SK-N-SH treated with all-trans-retinoic acid at 6 μM for 48 hours (cell line): ENCODE data around the gene AIDA.

Experiments used
- ESRRG ChIP-seq: fragments of 250-450 bp; sonication (Bioruptor Pico); IDR thresholded peaks from 2 replicates; pipeline ENCODE4 v1.6.1; 2021; ENCODE audit warnings: mild to moderate bottlenecking
- GLIS3 ChIP-seq: fragments of 250-450 bp; sonication (Bioruptor Pico); IDR thresholded peaks from 2 replicates; pipeline ENCODE4 v1.5.0; 2020; ENCODE audit warnings: mild to moderate bottlenecking, moderate library complexity
- PATZ1 ChIP-seq: fragments of 250-450 bp; sonication (Bioruptor Pico); IDR thresholded peaks from 2 replicates; pipeline ENCODE4 v1.8.0; 2020; ENCODE audit warnings: mild to moderate bottlenecking, moderate library complexity, borderline replicate concordance
- TCF4 ChIP-seq: fragments of 250-450 bp; sonication (Bioruptor Pico); IDR thresholded peaks from 2 replicates; pipeline ENCODE4 v1.8.0; 2021; ENCODE audit warnings: mild to moderate bottlenecking, moderate library complexity, borderline replicate concordance

- TF ChIP-seq PATZ1 (CRISPR knock-in tag) (no peak), ESRRG (no peak), GLIS3 (no peak), TCF4 (CRISPR knock-in tag) (no peak)
Observed at GRCh38 chr1:222736972-222737371, 24.7 kb upstream of the AIDA start, which contains the start of gene FAM177B.
